Loucy (cell line): Measurements from ENCODE around the gene FBXL2.

ENCODE experiments used
- CTCF ChIP-seq: fragments of 200-600 bp; sonication (generic); conservative IDR thresholded peaks from 2 replicates; pipeline ENCODE4 v1.5.1; 2014; ENCODE audit warnings: mild to moderate bottlenecking, antibody characterized with exemption, low read length
- EZH2phosphoT487 ChIP-seq: fragments of 200-600 bp; IDR thresholded peaks from 2 replicates; pipeline ENCODE4 v1.6.1; 2018; ENCODE audit warnings: antibody characterized with exemption, mild to moderate bottlenecking, moderate library complexity, borderline replicate concordance

DNA sequence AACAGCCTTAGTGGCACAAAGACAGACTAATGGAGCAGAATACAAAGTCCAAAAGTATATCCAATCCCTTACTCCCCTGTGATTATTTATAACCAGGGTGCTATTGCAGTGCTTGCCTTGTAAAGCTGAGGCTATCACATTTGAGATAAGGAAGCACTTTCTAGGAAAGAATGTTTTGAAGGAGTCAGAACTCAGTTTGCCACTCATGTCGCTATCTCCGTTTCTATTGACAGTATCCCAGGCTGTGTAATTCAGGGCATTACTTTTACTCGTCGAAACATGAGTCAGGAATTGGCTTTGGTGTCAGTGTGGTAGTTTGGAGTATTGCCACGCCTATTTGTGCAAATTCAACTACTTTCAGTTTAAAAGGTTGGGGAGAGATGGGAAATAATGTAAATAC is 78.4 kb downstream of the FBXL2 start:
- TF ChIP-seq CTCF (no peak), EZH2phosphoT487 (no peak)
